GM20000 (cell line): ENCODE data around the gene EIF2S2.

Source experiments
- DNase-seq: peaks from one replicate; pipeline ENCODE4 v3.0.0; 2012; ENCODE audit warnings: low spot score
- TF ChIP-seq, protein P1 (sequence below): IDR thresholded peaks from 2 replicates; pipeline ENCODE4 v1.5.1; 2012; ENCODE audit warnings: mild to moderate bottlenecking, control low read depth; ENCODE audit errors: extremely low read depth, missing control alignments

Gene EIF2S2

GRCh38 chr20:34099675-34100074 is 12.4 kb downstream of the EIF2S2 start:
- TF ChIP-seq, protein P1, sequence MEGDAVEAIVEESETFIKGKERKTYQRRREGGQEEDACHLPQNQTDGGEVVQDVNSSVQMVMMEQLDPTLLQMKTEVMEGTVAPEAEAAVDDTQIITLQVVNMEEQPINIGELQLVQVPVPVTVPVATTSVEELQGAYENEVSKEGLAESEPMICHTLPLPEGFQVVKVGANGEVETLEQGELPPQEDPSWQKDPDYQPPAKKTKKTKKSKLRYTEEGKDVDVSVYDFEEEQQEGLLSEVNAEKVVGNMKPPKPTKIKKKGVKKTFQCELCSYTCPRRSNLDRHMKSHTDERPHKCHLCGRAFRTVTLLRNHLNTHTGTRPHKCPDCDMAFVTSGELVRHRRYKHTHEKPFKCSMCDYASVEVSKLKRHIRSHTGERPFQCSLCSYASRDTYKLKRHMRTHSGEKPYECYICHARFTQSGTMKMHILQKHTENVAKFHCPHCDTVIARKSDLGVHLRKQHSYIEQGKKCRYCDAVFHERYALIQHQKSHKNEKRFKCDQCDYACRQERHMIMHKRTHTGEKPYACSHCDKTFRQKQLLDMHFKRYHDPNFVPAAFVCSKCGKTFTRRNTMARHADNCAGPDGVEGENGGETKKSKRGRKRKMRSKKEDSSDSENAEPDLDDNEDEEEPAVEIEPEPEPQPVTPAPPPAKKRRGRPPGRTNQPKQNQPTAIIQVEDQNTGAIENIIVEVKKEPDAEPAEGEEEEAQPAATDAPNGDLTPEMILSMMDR, result no peak
- DNase-seq, result no peak

DNA sequence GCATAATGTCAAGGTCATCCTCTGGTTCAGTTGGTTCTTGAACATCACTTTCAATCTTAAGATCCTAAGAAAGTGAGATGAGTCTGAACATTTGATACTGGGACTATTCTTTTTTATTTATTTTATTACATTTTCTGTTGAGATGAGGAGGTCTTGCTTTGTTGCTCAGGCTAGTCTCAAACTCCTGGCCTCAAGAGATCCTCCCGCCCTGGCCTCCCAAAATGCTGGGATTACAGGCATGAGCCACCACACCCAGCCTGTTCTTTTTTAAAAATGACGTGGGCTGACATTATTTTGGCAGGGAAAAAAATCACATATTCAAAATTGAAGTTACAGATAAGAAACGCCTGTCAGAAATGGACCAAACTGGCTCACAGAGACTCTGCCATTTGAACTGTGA is 13.5 kb downstream of the EIF2S2 start:
- DNase-seq, result no peak
- TF ChIP-seq, protein P1, result no peak

- TF ChIP-seq, protein P1, result no peak
- no peak for DNase-seq
These were observed 15.2 kb downstream of the EIF2S2 start for GRCh38 chr20:34096699-34097444.

GRCh38 chr20:34095825-34096224 is 16.2 kb downstream of the EIF2S2 start:
- TF ChIP-seq, protein P1, result no peak
- no peak for DNase-seq

- TF ChIP-seq, protein P1, result no peak
These were observed 18.1 kb downstream of the EIF2S2 start for GRCh38 chr20:34093895-34094294.

DNA sequence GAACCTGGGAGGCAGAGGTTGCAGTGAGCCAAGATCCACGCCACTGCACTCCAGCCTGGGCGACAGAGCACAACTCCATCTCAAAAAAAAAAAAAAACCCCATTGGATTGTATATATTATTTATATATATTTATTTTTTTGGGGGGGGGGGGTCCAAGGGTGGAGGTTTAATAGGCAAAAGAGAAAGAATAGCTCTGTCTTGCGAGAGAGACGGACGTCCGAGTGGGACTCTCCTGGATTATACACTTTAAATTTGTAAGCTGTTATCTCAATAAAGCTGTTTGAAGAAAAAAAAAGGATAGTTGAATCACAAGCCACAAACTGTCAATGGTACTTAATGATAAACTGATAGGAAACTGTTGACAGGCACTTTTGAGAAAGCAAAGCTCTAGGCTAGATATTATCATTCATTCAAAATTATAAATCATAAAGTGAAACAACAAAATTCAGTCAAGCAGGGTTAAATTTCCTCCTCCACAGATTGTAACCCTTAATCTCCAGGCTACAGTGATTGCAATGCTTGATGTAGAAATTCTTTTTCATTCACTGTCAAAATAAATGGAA is 20.3 kb downstream of the EIF2S2 start:
- TF ChIP-seq, protein P1, result no peak
- no peak for DNase-seq

More at GRCh38 chr20:34093895-34094294, 18.1 kb downstream of the EIF2S2 start:
- no peak for DNase-seq

DNA sequence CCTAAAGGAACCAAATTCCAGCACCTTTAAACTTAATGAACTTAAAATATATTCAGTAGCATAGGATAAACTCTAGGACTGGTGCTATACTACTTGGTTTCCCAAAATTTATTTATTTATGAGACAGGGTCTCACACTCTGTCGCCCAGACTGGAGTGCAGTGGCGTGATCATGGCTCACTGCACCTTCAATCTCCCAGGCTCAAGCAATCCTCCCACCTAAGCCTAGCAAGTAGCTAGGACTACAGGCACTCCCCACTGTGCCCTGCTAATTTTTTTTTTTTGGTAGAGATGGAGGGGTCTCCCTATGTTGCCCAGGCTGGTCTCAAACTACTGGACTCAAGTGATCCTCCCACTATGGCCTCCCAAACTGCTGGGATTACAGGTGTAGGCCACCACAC is 21.4 kb downstream of the EIF2S2 start:
- TF ChIP-seq, protein P1, result no peak
- DNase-seq, result no peak
